ENCODE results near the gene GAB4. TPM values are rescaled to one million over a fixed set of nuclear protein-coding genes. Genes with fewer than 3 reads are reported as not detected.

GAB4 gene
- total RNA-seq (2022) (not detected in 2 replicates), Bru-seq, nascent RNA (not detected), BruChase-seq, experiment 1, labeled RNA remaining after a 6-hour chase (not detected), BruChase-seq, experiment 2, labeled RNA remaining after a 2-hour chase (not detected)
- long read RNA-seq = 0 reads

- no peaks in the 10 kb centered on the region for H3K4me1 Mint-ChIP-seq (ENCODE audit: low read depth, unreplicated experiment)
- TF ChIP-seq CTCF (IDR thresholded peaks at IDR 0.05; ENCODE audit: unreplicated experiment) = no peak
- intact Hi-C loops (cut with micrococcal nuclease; ENCODE audit: unreplicated experiment) = no loop called here
- no peak within 1 kb of the TSS for H3K4me3 Mint-ChIP-seq (ENCODE audit: low read depth, unreplicated experiment)
- CTCF ChIA-PET = no interaction called here
- peaks cover 5% of the 10 kb centered on the region for H3K9me3 Mint-ChIP-seq (ENCODE audit: low read depth, unreplicated experiment)
- H3K36me3 Mint-ChIP-seq (ENCODE audit: insufficient read depth, unreplicated experiment) = no peaks in the 10 kb centered on the region
- H3K27me3 Mint-ChIP-seq (ENCODE audit: unreplicated experiment) = peaks cover 30% of the 10 kb centered on the region
- H3K27ac Mint-ChIP-seq (ENCODE audit: unreplicated experiment) = no peak within 1 kb of the TSS
- BruUV-seq (replicated peaks) = no TSS peak
- no peak for DNase-seq
Observed at GRCh38 chr22:17007852-17008731, at the start of gene GAB4. GAB4 (minus strand) TSS chr22:17008222; CDS start chr22:17008114, 108 bp downstream.

- H3K4me3 Mint-ChIP-seq (ENCODE audit: low read depth, unreplicated experiment) = no peak overlapping the region
- DNase-seq = no peak
- intact Hi-C loops (cut with micrococcal nuclease; ENCODE audit: unreplicated experiment) = no loop called here
- no peaks in the 10 kb centered on the region for H3K4me1 Mint-ChIP-seq (ENCODE audit: low read depth, unreplicated experiment)
- CTCF ChIA-PET = interaction anchor here (2.2 kb wide), 1 partner anchor 139 kb away, joined by 10 read pairs; no protein-coding TSS in a partner anchor
- H3K27ac Mint-ChIP-seq (ENCODE audit: unreplicated experiment) = no peak overlapping the region
- H3K36me3 Mint-ChIP-seq (ENCODE audit: insufficient read depth, unreplicated experiment) = no peaks in the 10 kb centered on the region
- no peaks in the 10 kb centered on the region for H3K9me3 Mint-ChIP-seq (ENCODE audit: low read depth, unreplicated experiment)
- no TSS peak for BruUV-seq (replicated peaks)
- no peak for TF ChIP-seq CTCF (IDR thresholded peaks at IDR 0.05; ENCODE audit: unreplicated experiment)
- peaks cover 72% of the 10 kb centered on the region for H3K27me3 Mint-ChIP-seq (ENCODE audit: unreplicated experiment)
Observed at GRCh38 chr22:17056807-17057206, 48.8 kb upstream of the GAB4 start.

GRCh38 chr22:17056058-17056457, 48.0 kb upstream of the GAB4 start:
- Mint-ChIP-seq H3K4me1 (ENCODE audit: low read depth, unreplicated experiment) (no peaks in the 10 kb centered on the region), H3K4me3 (ENCODE audit: low read depth, unreplicated experiment) (no peak overlapping the region), H3K36me3 (ENCODE audit: insufficient read depth, unreplicated experiment) (no peaks in the 10 kb centered on the region), H3K9me3 (ENCODE audit: low read depth, unreplicated experiment) (no peaks in the 10 kb centered on the region), H3K27ac (ENCODE audit: unreplicated experiment) (no peak overlapping the region), H3K27me3 (ENCODE audit: unreplicated experiment) (peaks cover 65% of the 10 kb centered on the region)
- intact Hi-C loops (cut with micrococcal nuclease; ENCODE audit: unreplicated experiment) = no loop called here
- CTCF ChIA-PET = no interaction called here
- no peak for DNase-seq
- BruUV-seq (replicated peaks) = no TSS peak
- no peak for TF ChIP-seq CTCF (IDR thresholded peaks at IDR 0.05; ENCODE audit: unreplicated experiment)

GRCh38 chr22:17047656-17048055, 39.6 kb upstream of the GAB4 start:
- intact Hi-C loops (cut with micrococcal nuclease; ENCODE audit: unreplicated experiment) = no loop called here
- Mint-ChIP-seq H3K27ac (ENCODE audit: unreplicated experiment) (no peak overlapping the region), H3K9me3 (ENCODE audit: low read depth, unreplicated experiment) (no peaks in the 10 kb centered on the region), H3K27me3 (ENCODE audit: unreplicated experiment) (peaks cover 35% of the 10 kb centered on the region), H3K4me1 (ENCODE audit: low read depth, unreplicated experiment) (no peaks in the 10 kb centered on the region), H3K4me3 (ENCODE audit: low read depth, unreplicated experiment) (no peak overlapping the region), H3K36me3 (ENCODE audit: insufficient read depth, unreplicated experiment) (no peaks in the 10 kb centered on the region)
- no peak for TF ChIP-seq CTCF (IDR thresholded peaks at IDR 0.05; ENCODE audit: unreplicated experiment)
- no TSS peak for BruUV-seq (replicated peaks)
- DNase-seq = no peak
- CTCF ChIA-PET = no interaction called here

Data from Calu3 (cell line).